Psoas muscle (tissue), 8 donors: ENCODE data around the gene HRH1. TPM values are rescaled to one million over a fixed set of nuclear protein-coding genes. Genes with fewer than 3 reads are reported as not detected.

Experiments used
- ATAC-seq, 4 donors: fragments of 200-7000 bp; cut with Tn5 transposase; one replicate each; pipeline ENCODE4 v1.9.1; 2020; ENCODE audit warnings: moderate library complexity in 3 of 4, mild to moderate bottlenecking in 2 of 4
- DNase-seq, 2 donors: peaks; one replicate each; pipeline ENCODE4 v3.0.0-alpha.2; 2020
- H3K27ac ChIP-seq: fragments of 200-600 bp; one replicate; pipeline ENCODE4 v1.8.0; 2022
- H3K27me3 ChIP-seq, 3 donors: fragments of 200-600 bp in 1 of 3; one replicate each; pipeline versions ENCODE4 v1.6.1 to v1.8.0; 2013 to 2022; ENCODE audit warnings: low read length in 2 of 3, mild to moderate bottlenecking in 2 of 3, moderate library complexity in 1 of 3; ENCODE audit not compliant: insufficient read depth in 3 of 3
- H3K36me3 ChIP-seq, 2 donors: fragments of 200-600 bp in 1 of 2; one replicate each; pipeline versions ENCODE4 v1.6.1 to v1.8.0; 2013 to 2022; ENCODE audit warnings: low read depth in 1 of 2, mild to moderate bottlenecking in 1 of 2, moderate library complexity in 1 of 2; ENCODE audit not compliant: insufficient read depth in 1 of 2
- H3K4me1 ChIP-seq: fragments of 200-600 bp; one replicate; pipeline ENCODE4 v1.8.0; 2022
- H3K4me3 ChIP-seq: fragments of 200-600 bp; one replicate; pipeline ENCODE4 v1.8.0; 2022; ENCODE audit warnings: mild to moderate bottlenecking
- H3K9me3 ChIP-seq: fragments of 200-600 bp; one replicate; pipeline ENCODE4 v1.8.0; 2022
- CTCF ChIP-seq: fragments of 200-600 bp; IDR thresholded peaks from one replicate; pipeline ENCODE4 v1.8.0; 2022; ENCODE audit warnings: antibody characterized with exemption
- WGBS, 3 donors: extraction: QIAGEN DNeasy Blood & Tissue Kit; methylation state at CpG; one replicate each; pipeline versions ENCODE4 v1.1.6 to v1.1.7; 2013; 5-methylcytosine and 5-hydroxymethylcytosine counted together
- intact Hi-C, 2 donors: fragments of 100-400 bp; cut with DNase I; formaldehyde crosslinking; loops; one replicate each; pipeline versions ENCODE4 v1.11.0 to v1.14.2; 2022
- polyA plus RNA-seq, 3 donors: library from polyadenylated mRNA; stranded (reverse); fragments of 200-250 nt; gene quantifications; one replicate each; pipeline ENCODE4 v1.2.3, GENCODE V29; 2013
- total RNA-seq, 4 donors: library from RNA; stranded (reverse); fragmentation: NEBNext Ultra II Directional in 2 of 4; extraction: Animal tissue kit (Norgen Biotek cat#: 25700) in 2 of 4; gene quantifications; one replicate each; pipeline versions ENCODE4 v1.2.1 to v1.2.4, GENCODE V29; 2021 to 2023
- donor health status: healthy with polysubstance abuse.
- donor health status: DM: no; HTN: no; CAD: no; lungs with moderate emphysema.
- donor health status: Bipolar disorder and iron deficiency.
- donor health status: healthy.
- donor health status: DM: yes; HTN: yes; CAD: no.
- donor health status: DM: no; HTN: no; CAD: no.
- donor health status: DM: no; HTN: no; CAD: no.
- donor health status: DM: yes; HTN: yes; CAD: no.

HRH1 gene
- total and polyA plus RNA-seq, 7 donors: 0.29 to 1.5 (median 1.2) TPM

- intact Hi-C loops: no loop called here
- ATAC-seq: no peak
- H3K9me3 ChIP-seq: no peaks in the 10 kb centered on the region
- no peaks in the 10 kb centered on the region for H3K36me3 ChIP-seq
- H3K27ac ChIP-seq: no peak overlapping the region
- TF ChIP-seq CTCF: no peak
- H3K4me1 ChIP-seq: no peaks in the 10 kb centered on the region
- no peaks in the 10 kb centered on the region for H3K27me3 ChIP-seq
- WGBS, 3 donors: 48 to 63% (median 54%) methylated on average over 4 of the region's 4 CpGs
- no peak overlapping the region for H3K4me3 ChIP-seq
- no peak for DNase-seq
These were observed 75.8 kb downstream of the HRH1 start for GRCh38 chr3:11230125-11230524.

GRCh38 chr3:11230832-11231231 lies 76.5 kb downstream of the HRH1 start:
- ATAC-seq (no peak), DNase-seq (no peak)
- H3K9me3 ChIP-seq: no peaks in the 10 kb centered on the region
- no peaks in the 10 kb centered on the region for H3K36me3 ChIP-seq
- H3K4me3 ChIP-seq: no peak overlapping the region
- WGBS, 3 donors: 55 to 76% (median 67%) methylated on average over 3 of the region's 3 CpGs
- no peak for TF ChIP-seq CTCF
- H3K4me1 ChIP-seq: no peaks in the 10 kb centered on the region
- H3K27me3 ChIP-seq: no peaks in the 10 kb centered on the region
- intact Hi-C loops: no loop called here
- H3K27ac ChIP-seq: no peak overlapping the region

- H3K4me1 ChIP-seq: no peaks in the 10 kb centered on the region
- H3K27me3 ChIP-seq: no peaks in the 10 kb centered on the region
- no peak overlapping the region for H3K27ac ChIP-seq
- TF ChIP-seq CTCF: no peak
- 77 to 83% (median 79%) methylated on average over 8 of the region's 8 CpGs for WGBS, 3 donors
- no peak overlapping the region for H3K4me3 ChIP-seq
- ATAC-seq (no peak), DNase-seq (no peak)
- H3K9me3 ChIP-seq: no peaks in the 10 kb centered on the region
- no peaks in the 10 kb centered on the region for H3K36me3 ChIP-seq
- intact Hi-C loops: loop anchor here in 1 of 2 donors (5.0 kb wide), 1 partner anchor 97 kb away; no protein-coding TSS in a partner anchor
These were observed 81.1 kb downstream of the HRH1 start for GRCh38 chr3:11235385-11235784.

GRCh38 chr3:11236588-11237461 lies 82.5 kb downstream of the HRH1 start:
- no peak overlapping the region for H3K4me3 ChIP-seq
- peak; percentile 42 to 65 (median 59) for ATAC-seq
- WGBS, 3 donors: 43 to 48% (median 46%) methylated on average over 8 of the region's 8 CpGs
- no peaks in the 10 kb centered on the region for H3K36me3 ChIP-seq
- H3K27ac ChIP-seq: no peak overlapping the region
- peak; percentile 46 to 63 for DNase-seq
- H3K9me3 ChIP-seq: no peaks in the 10 kb centered on the region
- TF ChIP-seq CTCF: peak; percentile 71
- no peaks in the 10 kb centered on the region for H3K27me3 ChIP-seq
- H3K4me1 ChIP-seq: no peaks in the 10 kb centered on the region
- intact Hi-C loops: loop anchor here (1.0 to 5.0 kb wide), 2 partner anchors 95 to 98 kb away; no protein-coding TSS in a partner anchor
